Subcutaneous adipose tissue (tissue), 4 donors: ENCODE measurements around the gene ZNF444. TPM values are rescaled to one million over a fixed set of nuclear protein-coding genes. Genes with fewer than 3 reads are reported as not detected.

ENCODE experiments used
- total RNA-seq, 4 donors: library from RNA; depleted of rRNA; stranded (reverse); fragments of >200 nt; gene quantifications; one replicate each; pipeline ENCODE4 v1.1.0, GENCODE V29; 2016
- TF ChIP-seq, protein P1 (sequence below): fragments of 450-650 bp; IDR thresholded peaks from one replicate; pipeline ENCODE4 v1.5.1; 2016; ENCODE audit warnings: low read depth, mild to moderate bottlenecking, control low read depth, antibody characterized with exemption, moderate library complexity

The ZNF444 gene
- total RNA-seq, 4 donors from 2014 or later = 5.4 to 35.6 (median 11.3) TPM

DNA sequence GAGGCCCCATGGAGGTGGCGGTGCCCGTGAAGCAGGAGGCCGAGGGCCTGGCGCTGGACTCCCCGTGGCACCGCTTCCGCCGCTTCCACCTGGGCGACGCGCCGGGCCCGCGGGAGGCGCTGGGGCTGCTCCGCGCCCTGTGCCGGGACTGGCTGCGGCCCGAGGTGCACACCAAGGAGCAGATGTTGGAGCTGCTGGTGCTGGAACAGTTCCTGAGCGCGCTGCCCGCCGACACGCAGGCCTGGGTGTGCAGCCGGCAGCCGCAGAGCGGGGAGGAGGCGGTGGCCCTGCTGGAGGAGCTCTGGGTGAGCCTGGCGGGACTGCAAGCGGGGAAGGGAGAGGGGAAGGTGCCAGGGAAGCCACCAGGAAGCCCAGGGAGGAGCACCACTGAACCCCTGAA, 5.8 kb downstream of the ZNF444 start:
- TF ChIP-seq, protein P1, sequence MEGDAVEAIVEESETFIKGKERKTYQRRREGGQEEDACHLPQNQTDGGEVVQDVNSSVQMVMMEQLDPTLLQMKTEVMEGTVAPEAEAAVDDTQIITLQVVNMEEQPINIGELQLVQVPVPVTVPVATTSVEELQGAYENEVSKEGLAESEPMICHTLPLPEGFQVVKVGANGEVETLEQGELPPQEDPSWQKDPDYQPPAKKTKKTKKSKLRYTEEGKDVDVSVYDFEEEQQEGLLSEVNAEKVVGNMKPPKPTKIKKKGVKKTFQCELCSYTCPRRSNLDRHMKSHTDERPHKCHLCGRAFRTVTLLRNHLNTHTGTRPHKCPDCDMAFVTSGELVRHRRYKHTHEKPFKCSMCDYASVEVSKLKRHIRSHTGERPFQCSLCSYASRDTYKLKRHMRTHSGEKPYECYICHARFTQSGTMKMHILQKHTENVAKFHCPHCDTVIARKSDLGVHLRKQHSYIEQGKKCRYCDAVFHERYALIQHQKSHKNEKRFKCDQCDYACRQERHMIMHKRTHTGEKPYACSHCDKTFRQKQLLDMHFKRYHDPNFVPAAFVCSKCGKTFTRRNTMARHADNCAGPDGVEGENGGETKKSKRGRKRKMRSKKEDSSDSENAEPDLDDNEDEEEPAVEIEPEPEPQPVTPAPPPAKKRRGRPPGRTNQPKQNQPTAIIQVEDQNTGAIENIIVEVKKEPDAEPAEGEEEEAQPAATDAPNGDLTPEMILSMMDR = no peak

DNA sequence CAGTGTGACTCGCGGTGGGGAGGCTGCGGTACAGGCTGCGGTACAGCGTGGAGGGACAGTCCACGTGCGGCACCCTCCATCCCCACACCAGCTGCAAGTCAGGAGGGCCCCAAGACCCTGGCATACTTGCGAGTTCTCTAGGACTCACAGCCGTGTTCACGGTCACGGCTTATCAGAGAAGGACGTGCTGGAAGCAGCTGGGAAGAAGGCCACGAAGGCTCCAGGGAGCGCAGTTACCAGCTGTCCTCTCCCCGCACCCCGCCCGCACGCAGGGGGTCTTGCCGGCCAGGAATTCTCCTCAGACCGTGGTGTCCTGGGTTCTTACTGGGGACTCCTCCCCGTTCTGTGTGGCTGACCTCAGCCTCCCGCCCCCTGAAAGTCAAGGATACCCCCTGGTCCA, 6.2 kb downstream of the ZNF444 start:
- TF ChIP-seq, protein P1 = no peak

DNA sequence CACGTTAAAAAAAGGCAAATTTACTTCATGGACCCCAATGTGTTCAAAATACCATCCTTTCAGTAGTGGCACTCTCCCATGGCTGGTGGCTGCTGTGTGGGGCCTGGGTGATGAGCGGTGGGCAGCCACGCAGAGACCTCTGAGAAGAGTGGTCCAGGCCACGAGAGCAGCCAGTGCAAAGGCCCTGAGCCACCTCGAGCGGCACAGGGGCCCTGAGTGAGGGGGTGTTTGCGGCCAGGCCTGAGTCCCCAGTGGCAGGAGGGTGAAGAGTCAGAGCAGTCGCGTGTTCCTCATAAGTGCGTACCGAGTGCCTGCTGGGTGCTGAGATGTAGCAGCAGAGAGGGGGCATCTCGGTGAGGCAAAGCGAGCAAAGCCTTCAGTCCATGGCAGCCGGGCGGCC, 7.0 kb downstream of the ZNF444 start:
- TF ChIP-seq, protein P1 = no peak

DNA sequence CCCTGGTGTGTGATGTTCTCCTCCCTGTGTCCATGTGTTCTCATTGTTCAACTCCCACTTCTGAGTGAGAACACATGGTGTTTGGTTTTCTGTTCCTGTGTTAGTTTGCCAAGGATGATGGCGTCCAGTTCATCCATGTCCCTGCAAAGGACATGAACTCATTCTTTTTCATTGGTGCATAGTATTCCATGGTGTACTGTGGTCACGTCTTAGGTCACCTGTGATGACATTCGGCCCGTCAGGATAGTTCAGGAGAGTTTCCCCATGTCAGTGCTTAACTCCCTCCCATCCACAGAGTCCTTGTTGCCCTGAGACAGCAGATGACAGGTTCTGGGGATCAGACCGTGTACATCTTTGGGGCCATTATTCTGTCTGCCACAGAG, 8.6 kb downstream of the ZNF444 start:
- TF ChIP-seq, protein P1 = no peak

DNA sequence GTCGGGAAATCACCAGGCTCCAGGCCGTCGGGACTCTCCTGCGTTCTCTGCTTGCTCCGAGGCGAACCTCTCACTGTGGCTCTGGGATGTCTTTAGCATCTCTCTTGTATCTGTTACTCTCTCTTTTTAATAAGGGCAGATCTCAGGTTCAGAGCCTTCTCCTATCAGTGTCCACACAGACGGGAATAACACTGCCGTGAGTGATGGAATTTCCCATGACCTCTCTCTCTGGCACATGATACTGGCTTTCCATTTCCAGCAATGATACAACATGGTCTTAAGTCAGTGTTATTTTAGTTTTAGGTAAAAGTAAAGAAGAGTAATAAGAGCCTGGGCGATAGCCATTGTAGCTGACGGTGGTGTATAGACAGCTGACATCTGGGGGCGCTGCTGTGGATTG, 9.3 kb downstream of the ZNF444 start:
- TF ChIP-seq, protein P1 = no peak

DNA sequence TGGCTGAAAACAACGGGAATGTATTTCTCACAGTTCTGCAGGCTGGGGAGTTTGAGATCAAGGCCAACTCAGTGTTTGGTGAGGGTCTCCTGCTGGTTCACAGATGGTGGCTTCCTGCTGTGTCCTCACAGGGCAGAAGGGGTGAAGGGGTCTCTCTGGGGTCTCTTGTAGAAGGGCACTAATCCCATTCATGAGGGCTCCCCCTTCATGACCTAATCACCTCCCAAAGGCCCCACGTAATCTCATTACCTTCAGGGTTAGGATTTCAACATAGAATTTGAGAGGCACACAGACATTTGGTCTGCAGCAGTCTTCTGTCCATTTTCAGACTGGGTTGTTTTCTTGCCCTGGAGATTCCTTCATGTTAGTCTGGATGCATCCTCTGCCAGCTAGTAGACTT, 11.6 kb downstream of the ZNF444 start:
- TF ChIP-seq, protein P1 = no peak

DNA sequence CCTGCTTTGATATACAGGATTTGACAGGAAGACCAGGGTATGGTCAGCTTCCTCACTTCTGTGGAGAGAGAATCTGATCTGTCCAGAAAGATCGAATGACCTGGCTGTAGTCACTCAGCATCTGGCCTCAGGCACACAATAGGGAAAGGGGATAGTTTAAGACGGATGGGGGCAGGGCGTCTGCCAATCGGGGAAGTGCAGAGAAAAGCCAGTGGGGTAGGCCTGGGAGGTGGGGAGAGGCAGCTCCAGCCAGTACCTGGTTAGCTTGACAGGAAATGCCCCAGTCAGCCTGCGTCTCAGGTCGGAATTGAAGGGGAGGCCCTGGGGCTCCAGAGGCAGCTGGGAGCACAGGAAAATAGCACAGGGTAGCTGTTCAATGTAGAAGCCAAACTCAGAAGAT, 12.4 kb downstream of the ZNF444 start:
- TF ChIP-seq, protein P1 = no peak
